GM21360 (cell line): ENCODE results near the gene OR51E1.

Source experiments
- ATAC-seq: cut with Tn5 transposase; IDR thresholded peaks from one replicate; pipeline ENCODE4 v1.9.1; 2021; ENCODE audit warnings: mild to moderate bottlenecking, moderate library complexity; ENCODE audit not compliant: unreplicated experiment

The OR51E1 gene

DNA sequence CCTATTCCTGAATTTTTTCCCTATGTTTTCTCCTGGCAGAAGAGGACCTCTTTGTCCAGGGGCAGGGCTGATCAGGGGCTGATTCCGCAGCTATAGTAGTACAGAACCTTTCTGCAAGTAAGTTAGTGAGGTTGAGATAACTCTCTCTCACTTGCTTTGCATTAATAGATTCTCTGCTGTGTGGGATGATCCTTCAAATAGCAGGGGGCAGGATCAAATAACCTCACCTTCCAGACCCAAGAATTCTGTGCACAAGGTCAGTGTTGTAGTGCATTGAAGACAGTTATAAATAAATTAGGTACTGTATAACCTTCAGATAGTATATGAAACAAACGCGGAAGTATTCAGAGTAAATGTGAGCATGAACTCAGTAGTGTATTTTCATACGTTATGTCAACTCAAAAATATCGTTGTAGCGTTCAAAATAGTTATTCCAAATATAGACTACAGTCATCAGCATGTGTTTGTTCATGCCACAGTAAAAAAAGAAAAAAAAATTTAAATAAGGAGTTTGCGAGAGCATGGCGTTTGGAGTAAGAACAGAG is 61.1 kb downstream of the OR51E1 start:
- ATAC-seq = no peak
